CD1c-positive myeloid dendritic cell (primary cell): ENCODE results near the gene IRX5.
A peak's percentile ranks its signal among the peaks of the same experiment; 100 is the strongest.

Experiments used
- DNase-seq: peaks from one replicate; pipeline ENCODE4 v3.0.0-alpha.2; 2016; ENCODE audit errors: extremely low spot score

Gene IRX5

DNA sequence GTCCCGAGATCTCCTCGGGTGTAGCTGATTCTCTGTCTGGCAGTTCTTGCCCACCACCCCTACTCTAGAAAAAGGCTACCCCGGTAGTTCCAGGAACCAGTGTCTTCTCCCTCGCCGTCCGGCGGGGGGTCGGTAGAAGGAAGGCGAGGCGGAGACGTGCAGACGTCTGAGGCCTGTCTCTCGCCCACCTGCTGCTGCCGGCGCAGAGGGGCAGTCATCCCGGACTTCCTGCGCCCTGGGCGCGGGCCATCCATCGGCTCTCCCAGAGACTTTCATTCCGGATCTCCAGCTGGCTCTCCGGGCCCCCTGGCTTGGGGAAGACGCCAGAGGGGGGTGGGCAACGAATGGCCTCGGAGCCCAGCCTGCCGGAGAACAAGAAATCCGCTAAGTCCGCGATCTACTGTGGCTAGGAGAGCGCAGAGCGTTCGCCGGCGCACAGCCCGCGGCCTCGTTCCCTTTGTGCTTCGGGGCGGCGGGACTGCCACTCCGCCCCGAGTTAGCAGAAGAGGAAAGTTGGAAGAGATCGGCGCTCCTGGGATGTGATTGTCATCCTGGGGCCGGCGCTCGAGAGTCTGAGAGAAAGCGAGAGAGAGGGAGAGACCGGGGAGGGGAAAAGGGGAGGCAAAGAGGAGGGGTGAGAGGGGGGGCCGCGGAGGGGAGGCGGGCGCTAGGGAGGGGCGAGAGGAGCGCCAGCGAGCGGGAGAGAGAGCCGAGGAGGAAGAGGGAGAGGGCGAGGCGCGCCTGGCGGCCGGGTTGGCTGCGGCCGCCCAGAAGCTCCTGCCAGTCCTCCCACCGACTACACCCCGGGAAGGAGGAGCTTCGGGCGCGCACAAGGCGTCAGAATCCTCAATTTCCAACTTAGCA is at the start of gene IRX5:
Gene IRX5 (plus strand): TSS at position 861 of the 864 bp plus-strand sequence. CDS start 334 bp downstream, outside the sequence.
- peak; percentile 77 for DNase-seq

- DNase-seq: no peak
Measured at GRCh38 chr16:54882556-54882955, 48.1 kb upstream of the IRX5 start.

DNA sequence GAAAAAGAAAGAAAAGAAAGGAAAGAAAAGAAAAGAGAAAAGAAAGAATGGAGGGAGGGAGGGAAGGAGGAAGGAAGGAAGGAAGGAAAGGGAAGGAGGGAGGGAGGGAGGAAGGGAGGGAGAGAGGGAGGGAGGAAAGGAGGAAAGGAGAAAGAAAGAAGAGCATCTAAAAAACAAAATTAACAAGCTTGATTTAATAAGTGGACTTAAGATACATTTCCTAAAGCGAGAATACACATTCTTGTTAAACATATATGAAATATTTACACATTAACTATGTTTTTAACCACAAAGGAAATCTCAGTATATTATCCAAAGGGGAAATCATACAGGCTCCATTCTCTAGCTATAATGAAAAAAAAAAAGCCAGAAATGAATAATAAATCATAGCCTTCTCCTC is 47.3 kb upstream of the IRX5 start:
- DNase-seq: no peak

DNA sequence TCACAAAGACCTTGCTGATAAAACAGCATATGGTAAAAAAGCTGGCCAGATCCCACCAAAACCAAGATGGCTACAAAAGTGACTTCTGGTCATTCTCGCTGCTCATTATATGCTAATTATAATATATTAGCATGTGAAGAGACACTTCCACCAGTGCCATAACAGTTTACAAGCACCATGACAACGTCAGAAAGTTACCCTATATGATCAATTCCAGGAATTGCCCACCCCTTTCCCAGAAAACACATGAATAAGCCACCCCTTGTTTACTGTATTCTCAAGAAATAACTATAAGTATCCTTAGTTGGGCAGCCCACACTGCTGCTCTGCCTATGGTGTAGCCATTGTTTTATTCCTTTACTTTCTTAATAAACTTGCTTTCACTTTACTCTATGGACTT is 44.6 kb upstream of the IRX5 start:
- no peak for DNase-seq

DNA sequence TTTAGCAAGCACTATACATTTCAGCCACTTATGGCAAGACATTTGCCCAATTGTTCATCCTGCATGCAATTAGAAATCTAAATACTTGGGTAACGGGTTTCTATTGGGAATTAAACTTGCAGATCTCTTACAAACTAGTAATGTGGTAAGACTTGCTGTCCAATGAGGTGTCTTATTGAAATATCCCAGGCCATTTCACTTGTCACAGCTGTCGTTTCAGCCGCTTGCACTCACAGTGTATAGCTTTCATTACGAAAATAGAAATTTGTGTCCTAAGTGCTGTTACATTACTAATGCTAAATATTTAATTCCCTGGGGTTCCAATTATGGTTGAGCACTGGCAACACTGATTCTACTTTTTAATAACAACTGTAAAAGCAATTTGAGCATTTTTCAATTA is 40.3 kb upstream of the IRX5 start:
- DNase-seq: no peak

DNA sequence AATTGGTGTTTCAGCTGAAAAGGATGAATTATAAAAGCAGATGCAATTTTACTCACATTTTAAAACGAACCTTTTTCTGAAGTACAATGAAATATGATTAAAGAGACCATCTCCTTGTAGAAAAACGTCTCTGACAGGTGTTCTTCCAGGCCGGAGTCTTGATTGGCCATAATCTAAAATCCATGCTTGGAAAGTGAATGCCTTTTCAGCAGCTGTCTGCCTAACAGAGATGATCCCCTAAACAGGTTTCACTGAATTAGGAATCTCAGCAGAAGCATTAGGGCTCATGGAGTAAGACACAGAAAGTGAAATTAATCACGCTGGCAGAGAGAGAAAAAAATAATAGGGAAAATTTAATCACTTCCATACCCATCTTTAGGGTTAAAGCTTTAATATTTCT is 39.3 kb upstream of the IRX5 start:
- no peak for DNase-seq

DNA sequence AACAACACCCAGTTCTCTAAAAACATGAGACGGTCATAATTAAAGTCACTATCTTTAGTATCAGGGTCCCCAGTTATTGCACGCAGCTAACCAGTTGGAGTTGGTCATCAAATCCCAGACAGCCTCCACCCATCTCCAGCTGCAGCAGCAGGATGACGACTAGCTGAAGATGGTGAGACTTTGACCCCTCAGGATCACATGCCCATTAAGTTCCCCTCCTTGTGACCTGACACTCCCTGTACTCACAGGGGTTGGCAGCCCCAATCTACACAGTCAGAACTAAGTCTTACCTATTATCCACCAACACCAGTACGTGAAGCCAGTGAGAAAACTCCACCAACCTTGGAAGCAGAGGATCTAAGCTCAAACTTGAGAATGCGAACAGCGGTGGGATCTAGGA is 37.7 kb upstream of the IRX5 start:
- DNase-seq: no peak

DNA sequence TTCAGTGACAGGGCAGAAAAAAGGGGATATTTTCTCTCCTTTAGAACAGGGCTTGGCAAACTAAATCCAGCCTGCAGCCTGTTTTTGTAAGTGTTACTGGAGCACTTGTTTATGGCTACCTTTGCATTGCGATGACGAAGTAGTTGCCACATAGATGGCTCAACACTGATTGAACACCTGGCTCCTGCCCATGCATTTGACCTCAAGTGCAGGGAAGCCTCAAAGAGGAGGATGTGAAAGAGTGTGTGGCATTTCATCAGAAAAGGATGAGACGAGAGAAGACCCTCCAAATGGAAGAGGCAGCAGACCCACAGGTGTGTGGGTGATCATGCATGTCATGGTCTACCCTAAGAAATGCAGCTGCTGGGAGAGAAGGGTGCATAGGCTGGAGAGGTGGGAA is 32.7 kb upstream of the IRX5 start:
- no peak for DNase-seq

DNA sequence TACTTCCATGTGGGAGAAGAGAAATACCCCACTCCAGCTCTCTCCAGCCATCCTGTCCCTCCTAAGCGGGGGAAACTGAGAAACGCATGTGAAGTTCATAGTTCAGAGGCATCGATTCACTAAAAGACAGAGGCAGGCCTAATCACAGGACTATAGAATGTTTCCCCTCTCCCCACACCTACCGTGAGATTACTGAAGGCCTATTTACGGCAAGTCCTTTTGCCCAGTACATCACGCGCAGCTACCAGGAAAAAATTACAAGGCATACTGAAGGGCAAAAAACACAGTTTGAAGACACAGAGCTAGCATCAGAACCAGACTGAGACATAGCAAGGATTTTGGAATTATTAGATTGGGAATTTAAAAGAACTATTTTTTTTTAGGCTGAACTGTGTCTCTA is 29.1 kb upstream of the IRX5 start:
- DNase-seq: no peak

DNA sequence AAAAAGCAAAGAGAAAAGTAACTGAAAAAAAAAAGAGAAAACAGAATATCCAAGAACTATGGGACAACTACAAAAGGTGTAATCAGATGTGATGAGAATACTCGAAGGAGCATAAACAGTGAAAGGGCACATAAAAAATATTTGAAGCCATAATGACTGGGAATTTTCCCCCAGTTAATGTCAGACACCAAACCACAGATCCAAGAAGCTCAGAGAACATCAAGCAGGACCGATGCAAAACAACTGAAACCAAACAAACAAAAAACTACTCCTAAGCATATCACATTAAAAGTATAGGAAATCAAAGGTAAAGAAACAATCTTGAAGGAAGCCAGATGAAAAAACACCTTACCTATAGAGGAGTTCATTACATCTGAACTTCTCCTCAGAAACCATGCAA is 27.6 kb upstream of the IRX5 start:
- no peak for DNase-seq

- no peak for DNase-seq
Measured at GRCh38 chr16:54911079-54911478, 19.6 kb upstream of the IRX5 start.

DNA sequence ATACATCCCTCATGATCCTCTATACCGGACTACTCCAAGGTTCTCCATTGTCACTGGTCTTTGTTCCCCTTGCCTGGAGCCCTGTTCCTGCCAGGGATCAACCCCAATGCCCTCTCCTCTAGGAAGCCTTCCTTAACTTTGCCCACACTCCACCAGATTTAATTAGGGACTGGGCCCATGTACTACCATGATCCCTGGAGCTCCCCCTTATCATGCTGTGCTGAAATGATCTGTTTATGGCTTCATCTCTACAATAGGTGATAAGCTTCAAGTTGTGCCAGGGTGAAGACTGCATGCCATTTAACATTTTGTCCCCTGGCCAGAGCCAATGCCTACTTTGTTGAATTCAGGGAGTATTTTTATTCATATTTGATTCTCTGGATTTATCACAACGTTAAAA is 17.9 kb upstream of the IRX5 start:
- DNase-seq: no peak

GRCh38 chr16:54921206-54921824 is 9.3 kb upstream of the IRX5 start:
- DNase-seq: no peak

DNA sequence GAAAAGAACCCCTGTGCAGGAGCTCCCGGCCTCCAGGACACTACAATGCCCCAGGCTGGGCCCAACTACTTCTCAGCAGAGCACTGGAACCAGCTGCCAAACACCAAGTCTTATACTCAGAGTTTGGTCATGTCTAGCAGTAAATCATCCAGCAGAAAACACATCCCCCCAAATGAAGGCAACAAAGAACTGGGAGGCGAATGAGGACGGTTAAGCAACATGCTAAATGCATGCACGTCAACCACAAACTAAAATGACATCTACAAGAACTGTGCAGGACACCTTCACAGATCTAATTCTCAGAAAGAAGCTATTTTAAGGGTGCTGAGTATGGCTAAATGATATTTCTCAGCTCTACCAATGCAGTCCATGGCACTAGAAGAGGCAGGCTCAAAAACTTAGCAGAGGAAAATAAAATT is 7.6 kb upstream of the IRX5 start:
- DNase-seq: no peak

- DNase-seq: no peak
Measured at GRCh38 chr16:54923988-54924387, 6.7 kb upstream of the IRX5 start.

DNA sequence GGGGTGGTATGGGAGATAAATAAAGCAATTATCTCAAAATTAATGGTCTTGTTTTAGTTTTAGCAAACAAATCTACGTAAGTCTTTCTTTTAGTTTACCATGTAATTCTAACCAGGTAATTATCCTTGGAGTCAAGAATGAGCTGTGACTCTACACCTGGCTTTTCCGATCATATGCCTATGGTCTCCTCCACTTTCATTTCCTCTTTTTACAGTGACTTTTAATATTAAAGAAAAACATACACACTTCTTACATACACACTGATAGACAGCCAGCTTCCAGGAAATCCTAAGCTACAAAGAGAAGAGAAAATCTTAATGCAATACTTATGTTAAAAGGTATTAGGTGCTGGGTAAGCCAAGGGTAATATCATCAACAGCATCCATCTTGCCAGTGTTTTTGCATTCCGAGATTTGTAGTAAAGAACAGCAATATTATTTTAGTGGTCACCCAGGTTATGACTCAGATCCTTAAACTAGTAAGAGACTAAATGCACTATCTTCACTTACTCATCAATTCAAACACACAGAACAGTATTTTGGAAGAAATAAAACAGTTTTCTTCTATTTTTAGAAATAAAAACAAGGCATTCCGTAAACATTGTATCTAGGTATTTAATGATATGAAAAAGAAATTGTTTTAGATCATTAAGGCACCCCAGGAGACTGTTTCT is 4.4 kb upstream of the IRX5 start:
- no peak for DNase-seq

- no peak for DNase-seq
Measured at GRCh38 chr16:54927125-54928015, 3.3 kb upstream of the IRX5 start.

DNA sequence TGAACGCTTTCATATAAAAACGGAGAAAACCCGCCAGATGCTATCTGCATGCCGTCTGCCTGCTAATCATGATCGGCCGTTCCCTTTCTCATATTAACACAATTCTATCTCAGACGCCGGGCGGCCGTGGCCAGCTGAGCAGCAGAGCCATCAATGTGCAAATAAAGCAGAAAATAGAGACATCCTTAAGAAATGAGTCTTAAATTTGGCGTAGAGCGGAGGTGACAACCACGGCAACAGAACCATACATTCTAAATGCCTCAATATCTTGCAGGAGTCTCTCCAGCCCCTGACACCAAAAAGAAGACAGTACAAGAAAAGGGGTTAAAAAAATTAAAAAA is 2.7 kb upstream of the IRX5 start:
- peak; percentile 20 for DNase-seq

- peak; percentile 51 for DNase-seq
Measured at GRCh38 chr16:54928411-54929089, 2.1 kb upstream of the IRX5 start.

- peak; percentile 99 for DNase-seq
Measured at GRCh38 chr16:54929090-54930004, 1.3 kb upstream of the IRX5 start.

- no peak for DNase-seq
Measured at GRCh38 chr16:54930869-54931119, 129 bp downstream of the IRX5 start.
